ENCODE measurements around the gene ADARB2. TPM values are rescaled to one million over a fixed set of nuclear protein-coding genes. Genes with fewer than 3 reads are reported as not detected.

The ADARB2 gene
- total and polyA plus RNA-seq, 10 of the 15 experiments (the other 5 are each of a cell fraction or from before 2014, with no cell fraction given) = 0.02 to 4.1 (median 0.76) TPM

DNA sequence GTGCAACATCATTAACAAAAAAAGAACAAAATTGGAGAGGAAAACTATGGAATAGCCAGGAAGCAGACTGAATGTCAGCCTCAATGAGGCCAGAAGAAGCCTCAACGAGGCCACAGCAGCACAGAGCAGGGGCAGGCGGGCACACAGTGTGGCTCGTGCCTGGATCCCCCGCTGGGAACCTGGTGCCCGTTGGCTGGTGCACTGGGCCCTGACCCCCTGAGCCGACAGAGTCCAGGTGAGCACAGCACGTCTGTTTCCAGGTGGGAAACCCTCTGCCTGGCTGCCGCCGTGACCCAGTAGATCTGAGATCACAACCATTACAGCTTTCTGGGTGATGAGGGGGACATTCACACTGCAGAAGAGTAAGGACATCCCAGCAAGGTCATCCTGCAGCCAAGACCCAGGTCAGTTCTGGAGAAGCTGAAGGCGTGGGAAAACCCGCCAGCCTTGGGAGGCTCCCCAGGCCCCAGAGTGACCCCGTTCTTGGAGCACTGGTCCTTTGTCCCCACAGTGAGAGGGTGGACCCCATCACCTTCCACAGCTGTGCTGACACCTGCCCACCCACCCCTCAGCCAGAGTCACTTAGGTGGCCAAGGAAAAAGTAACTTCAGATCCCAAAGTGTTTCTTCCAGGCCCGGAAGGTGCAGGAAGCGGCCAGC lies 222.1 kb downstream of the ADARB2 start:
- no peak for TF ChIP-seq CHD1 (IDR thresholded peaks at IDR 0.05; ENCODE audit: low read depth, low read length)
- TF ChIP-seq POLR2A (IDR thresholded peaks at IDR 0.05; ENCODE audit: low read depth, low read length) = no peak
- TF ChIP-seq RELB (IDR thresholded peaks at IDR 0.05; ENCODE audit: low read depth) = no peak
- no peak for TF ChIP-seq BRCA1 (IDR thresholded peaks at IDR 0.05; ENCODE audit: low read depth, low read length)
- no peak for TF ChIP-seq NFIC (IDR thresholded peaks at IDR 0.05; ENCODE audit: low read depth, low read length)
- no peak for TF ChIP-seq HDAC2 (IDR thresholded peaks at IDR 0.05)
- TF ChIP-seq FOXK2 (IDR thresholded peaks at IDR 0.05) = no peak
- TF ChIP-seq CBFB (IDR thresholded peaks at IDR 0.05; ENCODE audit: low read depth) = no peak
- TF ChIP-seq, protein P1, sequence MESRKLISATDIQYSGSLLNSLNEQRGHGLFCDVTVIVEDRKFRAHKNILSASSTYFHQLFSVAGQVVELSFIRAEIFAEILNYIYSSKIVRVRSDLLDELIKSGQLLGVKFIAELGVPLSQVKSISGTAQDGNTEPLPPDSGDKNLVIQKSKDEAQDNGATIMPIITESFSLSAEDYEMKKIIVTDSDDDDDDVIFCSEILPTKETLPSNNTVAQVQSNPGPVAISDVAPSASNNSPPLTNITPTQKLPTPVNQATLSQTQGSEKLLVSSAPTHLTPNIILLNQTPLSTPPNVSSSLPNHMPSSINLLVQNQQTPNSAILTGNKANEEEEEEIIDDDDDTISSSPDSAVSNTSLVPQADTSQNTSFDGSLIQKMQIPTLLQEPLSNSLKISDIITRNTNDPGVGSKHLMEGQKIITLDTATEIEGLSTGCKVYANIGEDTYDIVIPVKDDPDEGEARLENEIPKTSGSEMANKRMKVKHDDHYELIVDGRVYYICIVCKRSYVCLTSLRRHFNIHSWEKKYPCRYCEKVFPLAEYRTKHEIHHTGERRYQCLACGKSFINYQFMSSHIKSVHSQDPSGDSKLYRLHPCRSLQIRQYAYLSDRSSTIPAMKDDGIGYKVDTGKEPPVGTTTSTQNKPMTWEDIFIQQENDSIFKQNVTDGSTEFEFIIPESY (IDR thresholded peaks at IDR 0.05) = no peak
- TF ChIP-seq MLLT1 (IDR thresholded peaks at IDR 0.05) = no peak
- Histone ChIP-seq H4K20me1 (ENCODE audit: control insufficient read depth, insufficient read depth) (no peaks in the 10 kb centered on the region), H2AFZ (ENCODE audit: control insufficient read depth, low read depth, low read length) (no peak overlapping the region), H3K27ac (ENCODE audit: control insufficient read depth, insufficient read depth) (no peak overlapping the region), H3K4me3 (no peak overlapping the region), H3K36me3 (ENCODE audit: control insufficient read depth in 2 of 2, insufficient read depth in 2 of 2, low read length in 1 of 2) (no peaks in the 10 kb centered on the region), H3K9ac (ENCODE audit: control insufficient read depth, insufficient read depth, low read length) (no peak overlapping the region), H3K27me3 (replicated peaks in 1 of 2; ENCODE audit: control insufficient read depth in 2 of 2, insufficient read depth in 2 of 2, low read length in 1 of 2) (no peaks in the 10 kb centered on the region), H3K4me2 (ENCODE audit: control insufficient read depth, insufficient read depth) (no peak overlapping the region), H3K79me2 (ENCODE audit: control insufficient read depth, insufficient read depth, low read length) (no peaks in the 10 kb centered on the region), H3K4me1 (ENCODE audit: control insufficient read depth, insufficient read depth, low read length) (no peaks in the 10 kb centered on the region), H3K9me3 (replicated peaks; ENCODE audit: control insufficient read depth, insufficient read depth, low read length) (no peaks in the 10 kb centered on the region; the same call in 2 of the 3 replicates)
- no peak for ATAC-seq
- intact Hi-C loops (cut with micrococcal nuclease; ENCODE audit: unreplicated experiment) = no loop called here
- no peak for FAIRE-seq
- POLR2A ChIA-PET = no interaction called here
- RAD21 ChIA-PET (ENCODE audit: unreplicated experiment) = no interaction called here
- CTCF ChIA-PET = no interaction called here
- 37% methylated on average over 13 of the region's 14 CpGs for WGBS (ENCODE audit: insufficient coverage, insufficient replicate concordance, low lambda C conversion rate, missing lambda C conversion rate)
- SMC1A ChIA-PET (ENCODE audit: uncharacterized antibody, unreplicated experiment) = interaction anchor here (1.4 kb wide), 1 partner anchor 26 kb away, joined by 3 read pairs; no protein-coding TSS in a partner anchor
- no TSS peak for BruUV-seq (replicated peaks)
- DNase-seq (ENCODE audit: low read depth, low spot score) = no peak
- in situ Hi-C loops (cut with MboI) = no loop called here

All from GM12878 (cell line).